Middle frontal gyrus (tissue), 1 donor: Measurements from ENCODE around the gene KRT14.
"Not testable (repeated sequence)": the region's sequence is repeated elsewhere in the genome, so short reads cannot be mapped to it uniquely, and the experiment has no call there.

Experiments used
- DNase-seq: peaks from one replicate; pipeline ENCODE4 v3.0.0-alpha.2; 2015; ENCODE audit warnings: low spot score; ENCODE audit errors: extremely low spot score

Gene KRT14

DNA sequence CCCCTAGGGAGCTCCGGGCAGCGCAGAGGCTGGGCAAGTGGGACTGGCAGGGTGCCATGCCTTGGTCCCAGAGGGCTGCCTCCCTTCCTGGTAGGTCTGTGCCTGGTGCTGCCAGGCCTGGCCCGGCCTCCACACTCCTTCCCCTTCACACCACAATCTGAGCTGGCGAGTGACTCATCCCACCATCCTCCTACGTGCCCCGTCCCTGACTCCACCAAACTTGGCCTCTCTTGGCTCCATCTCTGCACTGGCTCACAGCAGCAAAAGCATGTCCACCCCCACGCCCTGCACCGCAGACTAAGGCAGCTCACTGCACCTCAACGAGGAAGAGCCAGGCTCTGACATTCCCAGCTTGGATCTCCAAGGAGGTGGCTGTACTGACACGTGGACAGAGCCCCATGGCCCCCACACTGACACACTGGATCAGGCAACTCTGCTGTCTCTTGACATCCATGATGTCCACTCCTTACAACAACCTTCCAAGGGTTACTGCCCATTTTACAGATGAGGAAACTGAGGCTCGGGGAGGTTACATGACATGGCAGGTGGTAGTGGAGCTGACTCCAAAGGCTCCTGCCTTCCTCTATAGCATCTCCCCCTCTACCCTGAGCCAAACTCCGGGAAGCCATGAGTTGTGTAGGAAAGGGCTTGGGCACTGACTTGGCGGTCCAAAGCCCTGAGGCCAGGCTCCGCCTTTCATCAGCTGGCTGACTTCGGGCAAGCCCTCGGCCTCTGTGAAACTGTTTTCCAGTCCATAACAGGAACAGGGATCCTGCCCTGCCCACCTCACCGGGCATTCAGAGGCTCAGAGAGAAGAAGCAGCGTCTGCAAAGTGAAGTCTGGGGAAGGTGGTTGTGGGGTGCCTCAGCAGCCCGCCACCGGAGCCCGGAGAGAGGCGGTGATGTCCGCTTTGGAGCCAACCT is 38.5 kb downstream of the KRT14 start:
- no peak for DNase-seq

DNA sequence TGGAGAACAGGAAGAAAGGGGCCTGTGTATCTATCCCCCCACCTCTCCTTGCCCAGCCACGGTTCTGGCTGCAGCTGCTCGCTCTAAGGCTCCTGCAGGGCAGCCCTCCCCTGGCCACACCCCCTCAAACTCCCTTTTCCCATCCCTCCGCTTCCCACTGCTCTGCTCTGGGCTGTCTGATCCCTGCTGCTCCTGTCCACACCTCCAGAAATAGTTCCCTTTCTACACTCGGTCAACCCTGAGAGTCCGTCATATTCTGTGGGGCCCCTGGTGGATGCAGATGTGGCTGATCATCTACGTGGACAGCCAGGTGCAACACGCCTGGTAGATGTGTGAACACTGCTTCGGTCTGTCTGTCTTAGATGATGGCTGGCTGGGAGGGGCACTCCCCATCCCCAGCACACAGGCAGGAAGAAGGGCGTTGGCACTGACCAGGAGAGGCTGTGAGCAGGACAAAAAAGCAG is 39.3 kb downstream of the KRT14 start:
- no peak for DNase-seq

DNA sequence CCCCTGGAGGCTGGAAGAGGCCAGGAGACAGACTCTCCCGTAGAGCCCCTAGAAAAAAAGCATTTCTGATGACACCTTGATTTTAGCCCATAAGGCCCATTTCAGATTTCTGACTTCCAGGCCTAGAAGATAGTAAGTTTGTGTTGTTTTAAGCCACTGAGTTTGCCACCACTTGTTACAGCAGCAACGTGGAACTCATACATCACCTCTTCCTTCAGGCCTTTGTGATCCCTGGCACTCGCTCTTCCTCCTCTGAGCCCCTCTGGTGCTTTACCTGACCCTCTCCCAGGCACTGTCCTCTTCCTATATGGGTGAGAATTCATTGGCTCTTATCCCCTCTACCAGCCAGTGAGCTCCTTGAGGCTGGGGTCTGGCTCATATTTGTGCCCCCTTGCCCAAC is 39.9 kb downstream of the KRT14 start:
- no peak for DNase-seq

DNA sequence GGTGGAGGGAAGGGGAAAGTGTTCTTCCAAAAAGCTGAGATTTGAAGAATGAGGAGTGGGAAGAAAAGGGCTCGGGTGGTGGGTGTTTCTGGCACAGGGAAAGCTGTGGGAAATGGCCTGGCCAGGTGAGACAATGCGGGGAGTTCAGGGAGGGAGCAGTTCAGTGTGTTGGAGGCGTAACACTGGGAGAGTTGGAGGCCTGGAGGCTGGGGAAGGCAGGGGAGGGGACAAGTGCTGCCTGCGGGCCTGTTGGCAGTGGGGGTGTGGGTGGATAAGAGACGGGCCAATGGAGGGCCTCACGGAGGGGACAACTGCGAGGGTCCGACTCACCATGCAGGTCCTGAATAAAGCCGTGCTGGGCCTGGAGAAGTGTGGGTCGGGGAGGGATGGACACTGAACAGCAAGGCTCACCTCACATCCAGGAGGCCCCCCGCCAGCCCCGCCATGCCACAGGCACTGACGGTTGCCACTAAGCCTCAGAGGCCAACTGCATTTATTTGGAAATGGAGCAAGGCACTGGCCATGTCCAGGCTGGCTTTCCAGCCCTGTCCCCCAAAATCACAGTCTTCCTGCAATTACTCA is 40.8 kb downstream of the KRT14 start:
- no peak for DNase-seq

DNA sequence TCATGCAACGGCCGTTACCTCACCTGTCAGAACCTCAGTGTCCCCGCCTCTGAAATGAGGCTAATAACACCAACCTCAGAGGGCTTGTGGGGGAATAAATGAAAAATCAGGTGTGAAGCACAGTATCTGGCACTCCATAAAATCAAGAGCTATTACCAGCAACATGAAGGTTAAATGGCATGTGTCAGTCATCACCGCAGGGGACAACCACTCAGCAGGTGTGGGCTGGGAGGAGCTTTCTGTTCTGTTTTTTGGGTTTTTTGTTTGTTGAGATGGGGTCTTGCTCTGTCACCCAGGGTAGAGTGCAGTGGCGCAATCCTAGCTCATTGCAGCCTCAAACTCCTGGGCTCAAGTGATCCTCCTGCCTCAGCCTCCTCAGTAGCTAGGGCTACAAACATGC is 41.8 kb downstream of the KRT14 start:
- no peak for DNase-seq

DNA sequence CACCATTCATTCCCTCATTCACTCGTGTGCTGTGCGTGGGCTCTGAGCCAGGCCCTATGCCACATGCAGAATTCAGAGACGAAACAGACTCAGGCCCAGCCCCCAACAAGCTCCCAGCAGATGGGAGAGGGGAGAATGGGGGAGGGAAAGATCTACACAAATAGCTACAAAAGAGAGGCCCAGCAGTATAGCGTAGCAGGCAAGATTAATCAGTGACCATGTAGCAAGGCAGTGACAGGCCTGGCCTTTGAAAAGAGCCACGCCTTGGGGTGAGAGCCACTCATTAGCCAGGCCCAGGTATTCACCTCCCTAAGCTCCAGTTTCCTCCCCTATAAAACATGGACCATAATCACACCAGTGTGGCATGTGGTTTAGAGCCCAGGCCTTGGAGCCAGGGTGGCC is 42.2 kb downstream of the KRT14 start:
- DNase-seq, result no peak

DNA sequence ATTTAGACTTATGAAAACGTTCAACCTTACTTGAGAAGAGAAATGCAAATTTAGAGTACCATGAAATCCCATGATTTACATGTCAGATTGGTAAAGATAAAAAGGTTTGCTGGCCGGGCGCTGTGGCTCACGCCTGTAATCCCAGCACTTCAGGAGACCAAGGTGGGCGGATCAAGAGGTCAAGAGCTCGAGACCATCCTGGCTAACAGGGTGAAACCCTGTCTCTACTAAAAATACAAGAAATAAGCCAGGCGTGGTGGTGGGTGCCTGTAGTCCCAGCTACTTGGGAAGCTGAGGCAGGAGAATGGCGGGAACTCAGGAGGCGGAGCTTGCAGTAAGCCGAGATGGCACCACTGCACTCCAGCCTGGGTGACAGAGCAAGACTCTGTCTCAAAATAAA is 43.9 kb downstream of the KRT14 start:
- DNase-seq, result not testable (repeated sequence)

DNA sequence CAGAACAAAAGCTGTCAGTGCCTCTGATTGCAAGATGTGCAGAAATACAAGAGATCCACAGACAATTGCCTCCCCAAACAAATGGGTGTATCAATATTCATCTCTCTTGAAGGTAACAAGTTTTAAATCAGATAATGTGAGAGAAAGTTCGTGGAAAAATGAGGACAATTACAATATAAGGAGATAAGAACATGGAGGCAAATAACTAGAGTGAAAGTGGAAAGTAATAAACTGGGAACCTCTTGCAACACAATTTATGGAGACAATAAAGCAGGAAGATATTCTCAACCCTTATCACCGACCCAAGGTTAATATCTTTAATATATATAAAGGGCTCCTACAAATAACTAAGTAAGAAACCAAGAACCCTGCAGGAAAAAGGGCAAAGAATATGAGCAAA is 44.3 kb downstream of the KRT14 start:
- DNase-seq, result no peak

DNA sequence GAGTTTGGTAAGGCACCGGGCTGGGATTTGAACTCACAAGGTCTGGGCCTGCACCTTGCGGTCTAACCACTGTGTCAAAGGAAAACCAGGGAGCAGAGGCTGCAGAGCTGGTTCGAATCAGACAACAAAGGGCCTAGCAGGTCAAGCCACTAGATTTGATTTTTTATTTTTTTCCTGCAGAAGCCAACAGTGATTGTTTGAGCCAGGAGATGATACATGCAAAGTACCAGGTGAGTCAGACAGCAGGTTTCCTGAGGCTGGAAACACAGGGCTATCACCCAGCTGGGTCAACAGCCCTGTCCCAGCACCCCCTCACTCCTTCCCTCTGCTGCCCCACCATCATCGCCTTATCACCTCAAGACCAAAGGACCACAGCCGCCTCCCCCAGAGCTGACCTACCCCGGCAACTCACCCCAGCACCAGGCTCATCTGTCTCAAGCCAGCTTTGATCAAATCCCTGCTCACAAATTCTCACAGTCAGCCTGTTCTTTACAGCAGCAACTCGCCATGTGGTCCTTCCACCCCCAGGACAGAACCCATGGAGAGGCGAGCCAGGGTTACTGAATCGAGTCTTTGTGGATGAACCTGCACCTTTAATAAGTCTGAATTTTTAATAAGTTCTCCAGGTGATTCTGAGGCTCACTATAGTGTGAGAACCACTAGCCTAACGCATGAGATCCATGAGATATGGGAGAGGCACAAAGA is 45.6 kb downstream of the KRT14 start:
- no peak for DNase-seq

DNA sequence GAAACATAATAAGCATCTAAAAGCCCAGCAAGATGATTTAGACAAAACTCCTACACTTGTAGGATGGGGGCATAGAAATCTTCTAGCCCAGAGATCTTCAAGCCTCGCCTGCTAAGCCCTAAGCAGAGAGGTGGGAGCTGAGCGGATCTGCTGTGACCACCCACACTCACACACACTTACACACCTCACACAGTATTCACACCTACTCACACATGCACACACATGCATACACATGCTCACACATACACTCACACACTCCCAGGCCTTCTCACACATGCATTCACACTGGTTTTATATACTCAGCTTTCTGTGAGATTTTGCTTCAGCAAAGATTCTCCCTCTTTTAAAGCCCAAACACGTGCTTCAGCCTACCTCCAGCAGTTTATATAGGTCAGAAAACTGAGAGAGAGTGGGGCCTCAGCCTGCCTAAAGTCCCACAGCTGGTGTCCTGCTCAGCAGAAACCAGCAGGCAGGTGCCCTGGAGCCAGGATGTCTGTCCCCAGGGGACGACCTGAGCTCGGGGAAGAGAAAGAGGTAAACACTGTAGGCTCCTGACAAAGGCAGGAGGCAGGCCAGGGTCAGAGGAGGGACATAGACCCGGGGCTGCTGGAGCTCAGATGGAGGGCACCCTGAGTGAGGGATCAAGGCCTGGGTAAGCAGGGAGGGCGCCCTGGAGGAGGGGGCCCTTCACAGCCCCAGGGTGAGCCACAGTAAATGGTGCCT is 46.6 kb downstream of the KRT14 start:
- DNase-seq, result no peak

DNA sequence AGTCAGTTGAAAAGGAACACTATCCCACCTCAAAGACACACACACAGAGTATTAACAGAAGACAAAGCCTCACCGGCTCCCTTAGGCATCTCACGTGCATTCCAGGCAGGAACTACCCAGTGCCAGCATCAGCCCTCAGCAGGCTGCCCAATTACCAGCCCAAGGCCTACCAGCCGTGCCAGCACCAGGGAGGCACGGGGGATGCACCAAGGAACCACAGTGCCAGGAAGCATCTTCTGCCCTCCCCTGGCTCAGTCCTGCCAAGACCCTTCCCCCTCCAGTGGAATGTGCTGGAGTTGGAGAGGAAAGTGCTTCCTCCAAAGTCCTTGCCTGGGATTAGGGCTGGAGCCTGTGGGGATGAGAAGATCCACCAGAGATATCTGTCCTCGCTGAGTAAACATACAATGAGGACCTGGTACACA is 47.6 kb downstream of the KRT14 start:
- no peak for DNase-seq

DNA sequence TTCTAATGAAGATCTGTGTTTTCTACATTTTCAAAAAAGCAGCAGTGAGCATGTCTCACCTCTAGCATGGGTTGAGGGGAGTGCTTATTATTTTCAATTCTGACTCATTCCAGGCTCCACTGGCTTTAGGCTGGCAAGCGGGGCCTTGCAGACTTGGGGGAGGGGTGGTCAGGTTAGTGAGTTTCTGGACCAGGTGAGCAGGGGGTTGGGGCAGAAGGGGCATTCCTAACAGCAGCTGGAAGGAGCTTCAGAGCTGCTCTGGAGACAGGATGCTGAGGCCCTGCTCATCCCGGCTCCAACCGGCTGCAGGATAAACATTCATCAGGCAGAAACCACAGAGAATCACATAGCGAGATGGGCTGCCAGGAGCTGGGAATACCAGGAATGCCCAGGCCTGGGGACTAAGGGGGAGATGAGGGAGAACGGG is 48.1 kb downstream of the KRT14 start:
- no peak for DNase-seq

DNA sequence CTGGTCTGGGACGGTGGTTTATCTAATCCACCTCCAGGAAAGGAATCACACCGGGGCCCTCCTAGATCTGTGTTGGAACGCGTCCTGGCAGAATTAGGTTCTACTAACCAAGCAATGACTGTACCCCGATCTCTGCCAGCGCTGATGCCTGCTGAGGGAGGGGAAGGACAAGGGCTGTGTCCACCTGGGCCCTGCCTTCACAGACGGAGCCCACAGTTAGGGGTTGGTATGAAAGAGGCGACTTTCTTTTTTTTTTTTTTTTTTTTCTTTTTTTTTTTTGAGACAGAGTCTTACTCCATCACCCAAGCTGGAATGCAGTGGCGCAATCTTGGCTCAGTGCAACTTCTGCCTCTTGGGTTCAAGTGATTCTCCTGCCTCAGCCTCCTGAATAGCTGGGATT is 48.7 kb downstream of the KRT14 start:
- DNase-seq, result no peak

DNA sequence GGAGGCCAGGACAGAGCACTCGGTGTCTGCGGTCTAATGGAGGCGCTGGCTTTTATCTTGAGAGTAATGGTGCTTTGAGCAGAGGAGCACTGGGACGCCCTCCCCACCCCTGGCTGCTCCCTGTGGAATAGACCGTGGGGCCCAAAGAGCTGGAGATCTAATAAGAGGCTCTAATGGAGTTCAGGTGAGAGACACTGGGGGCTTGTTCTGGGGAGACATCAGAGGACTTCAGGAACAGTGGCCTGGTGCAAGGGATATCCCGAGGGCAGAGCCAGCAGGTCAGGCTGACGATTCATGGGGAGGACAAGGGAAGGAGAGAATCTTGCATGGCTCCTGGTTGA is 49.1 kb downstream of the KRT14 start:
- no peak for DNase-seq

DNA sequence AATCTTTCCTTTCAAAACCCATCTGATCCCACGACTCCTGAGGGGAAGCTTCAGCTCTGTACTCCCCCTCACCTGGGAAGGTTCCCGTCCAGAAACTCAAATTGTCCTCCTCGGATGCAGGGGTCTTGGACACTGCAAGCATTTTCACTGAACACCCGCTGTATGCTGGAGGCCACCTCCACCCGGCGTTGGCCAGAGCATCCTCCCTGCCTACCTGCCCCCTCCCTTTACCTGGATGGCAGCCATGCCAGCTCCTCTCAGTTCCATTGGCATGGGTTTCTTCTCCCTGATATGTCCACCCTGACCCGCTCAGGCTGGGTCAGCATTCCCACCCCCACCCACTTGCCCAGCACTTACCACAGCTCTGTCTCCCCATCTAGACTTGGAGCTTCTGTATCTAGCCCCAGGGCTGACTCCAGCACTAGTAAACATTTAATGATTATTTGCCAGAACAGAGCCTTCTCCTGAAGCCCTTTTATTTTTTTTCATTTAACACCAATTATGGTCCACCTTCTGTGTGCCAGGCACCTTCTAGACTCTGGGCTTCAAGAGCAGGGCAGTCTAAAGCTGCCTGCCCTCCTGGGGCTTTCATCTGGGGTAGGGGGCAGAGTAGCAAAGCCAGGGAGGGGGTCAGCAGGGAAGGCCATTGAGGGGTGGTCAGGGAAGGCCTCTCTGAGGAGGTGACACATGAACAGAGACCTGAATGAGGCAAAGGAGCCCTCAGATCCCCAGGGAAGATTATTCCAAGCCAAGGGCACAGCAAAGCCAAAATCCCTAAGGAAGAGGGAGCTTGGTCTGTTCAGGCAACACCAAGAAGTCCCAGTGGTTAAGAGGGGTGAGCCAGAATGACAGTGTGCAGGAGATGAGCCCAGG is 49.7 kb downstream of the KRT14 start:
- no peak for DNase-seq

DNA sequence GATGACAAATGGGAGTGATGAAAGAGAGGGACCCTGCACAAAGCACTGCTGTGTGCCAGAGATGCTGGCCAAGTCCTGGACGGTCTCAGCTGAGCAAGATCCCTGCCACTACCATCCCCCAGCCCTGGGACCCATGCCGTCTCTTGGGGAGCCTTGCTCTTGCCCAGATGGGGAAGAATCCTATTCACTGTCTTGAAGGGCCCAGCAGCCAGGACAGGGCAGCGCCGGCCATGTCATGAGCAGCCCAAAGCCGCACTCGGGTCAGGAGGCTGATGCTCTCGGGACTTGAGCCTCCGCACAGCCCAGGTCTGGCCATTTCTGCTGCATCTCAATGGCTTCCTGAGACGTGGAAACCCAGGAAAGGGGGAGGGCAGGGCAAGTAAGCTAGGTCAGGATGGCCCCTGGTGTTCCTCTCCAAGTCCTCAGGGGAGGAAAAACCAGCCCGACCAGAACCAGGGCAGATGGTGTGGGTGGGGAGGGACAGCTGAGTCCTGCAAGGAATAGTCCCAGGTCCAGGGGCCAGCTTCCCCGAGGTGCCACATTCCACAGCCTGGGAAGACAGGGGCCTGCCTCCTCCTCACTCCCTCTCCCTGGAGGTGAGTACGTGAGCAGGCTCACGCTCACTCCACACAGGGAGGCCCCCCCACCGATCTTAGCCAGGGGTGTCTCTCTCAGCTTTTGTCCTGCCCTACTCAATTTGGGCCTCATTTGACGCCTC is 50.8 kb downstream of the KRT14 start:
- DNase-seq, result no peak

DNA sequence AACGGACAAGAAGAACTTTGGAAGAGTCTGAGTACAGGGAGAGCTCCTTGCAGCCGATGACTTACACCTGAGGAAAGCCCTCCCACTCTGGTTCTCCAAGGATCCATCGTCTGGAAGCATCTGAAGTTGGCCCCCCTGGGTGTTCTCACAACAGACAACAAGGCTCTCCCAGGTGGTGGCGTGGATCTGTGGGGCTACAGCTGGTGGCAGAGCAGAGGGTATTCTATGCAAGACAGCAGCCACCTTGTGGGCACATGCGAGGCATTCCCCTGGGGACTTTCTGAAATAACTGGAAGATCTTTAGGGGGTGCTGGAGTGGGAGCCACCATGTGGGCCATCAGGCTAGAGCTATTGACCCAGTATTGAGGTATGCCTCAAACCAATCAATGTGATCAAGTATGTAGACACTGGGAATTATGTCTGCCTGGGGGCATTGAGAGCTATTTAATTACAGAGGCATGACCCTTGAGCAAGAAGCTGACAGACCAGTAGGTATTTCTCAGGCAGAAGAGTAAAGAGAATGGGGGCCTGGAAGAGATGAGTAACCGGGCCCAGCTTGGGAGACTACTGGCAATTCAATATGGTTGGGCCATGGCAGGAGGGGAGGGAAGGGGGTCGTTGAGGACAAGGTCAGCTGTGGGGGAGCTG is 51.7 kb downstream of the KRT14 start:
- no peak for DNase-seq

DNA sequence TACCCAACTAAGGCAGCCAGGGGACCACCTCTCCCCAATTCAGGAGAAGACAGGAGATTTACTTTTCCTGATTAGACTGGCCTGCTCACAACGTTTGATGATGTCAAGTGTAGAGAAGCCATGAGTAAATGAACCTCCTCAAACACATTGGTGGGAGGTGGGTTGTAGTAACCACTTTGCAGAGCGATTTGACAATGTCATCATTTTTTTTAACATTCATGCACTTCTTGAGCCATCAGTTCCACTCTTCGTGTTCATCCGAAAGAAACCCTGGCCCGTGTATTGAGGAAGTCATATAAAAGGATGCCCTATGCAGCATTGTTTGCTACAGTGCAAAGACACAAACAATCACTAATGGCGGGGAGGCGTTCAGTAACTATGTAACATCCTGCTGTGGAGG is 53.1 kb downstream of the KRT14 start:
- DNase-seq, result no peak

DNA sequence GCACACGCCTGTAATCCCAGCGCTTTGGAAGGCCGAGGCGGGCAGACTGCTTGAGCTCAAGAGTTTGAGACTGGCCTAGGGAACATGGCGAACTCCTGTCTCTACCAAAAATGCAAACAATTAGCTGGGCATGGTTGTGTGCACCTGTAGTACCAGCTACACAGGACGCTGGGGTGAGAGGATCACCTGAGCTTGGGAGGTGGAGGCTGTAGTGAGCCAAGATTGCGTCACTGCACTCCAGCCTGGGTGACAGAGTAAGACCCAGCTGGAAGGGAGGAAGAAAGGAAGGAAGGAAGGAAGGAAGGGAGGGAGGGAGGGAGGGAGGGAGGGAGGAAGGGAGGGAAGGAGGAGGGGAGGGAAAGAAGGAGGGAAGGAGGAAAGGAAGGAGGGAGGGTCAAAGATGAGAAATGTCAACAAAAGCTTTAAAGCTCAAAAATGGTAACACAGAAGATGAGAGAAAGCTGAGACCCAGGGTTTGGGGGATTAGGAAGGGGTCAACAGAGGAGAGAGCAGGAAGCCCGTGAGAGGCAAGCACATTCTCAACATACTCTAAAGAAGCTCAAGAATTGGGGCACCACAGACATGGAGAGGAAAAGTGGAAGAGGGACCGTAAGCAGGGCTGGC is 53.6 kb downstream of the KRT14 start:
- DNase-seq, result no peak
